Measurements from ENCODE around the gene SPOPL. TPM values are rescaled to one million over a fixed set of nuclear protein-coding genes. Genes with fewer than 3 reads are reported as not detected.
"Not testable (repeated sequence)": the region's sequence is repeated elsewhere in the genome, so short reads cannot be mapped to it uniquely, and the experiment has no call there.

Gene SPOPL
- total and polyA plus RNA-seq, 4 donors: 9.7 to 33.5 (median 15.1) TPM

- H3K36me3 ChIP-seq (ENCODE audit: control insufficient read depth, insufficient read depth, low read length): no peaks in the 10 kb centered on the region
- no peak overlapping the region for H3K27ac ChIP-seq (ENCODE audit: low read depth, low read length)
- no peaks in the 10 kb centered on the region for H3K4me1 ChIP-seq (ENCODE audit: control insufficient read depth, insufficient read depth, low read length)
- H3K27me3 ChIP-seq (ENCODE audit: control insufficient read depth, insufficient read depth, low read length): no peaks in the 10 kb centered on the region
- DNase-seq (ENCODE audit: low read depth in 4 of 6, low spot score in 6 of 6): peak in 2 of 6 donors; percentile 60 to 68
- 35% methylated on average over 2 of the region's 5 CpGs for WGBS (ENCODE audit: insufficient coverage)
- no peak overlapping the region for H3K4me3 ChIP-seq (ENCODE audit: low read depth, low read length)
- no peaks in the 10 kb centered on the region for H3K9me3 ChIP-seq (ENCODE audit: control insufficient read depth, insufficient read depth, low read length)
Observed at GRCh38 chr2:138470941-138471340, 30.6 kb upstream of the SPOPL start.

- Histone ChIP-seq H3K27me3 (ENCODE audit: control insufficient read depth, insufficient read depth, low read length) (no peaks in the 10 kb centered on the region), H3K27ac (ENCODE audit: low read depth, low read length) (no peak overlapping the region), H3K4me3 (ENCODE audit: low read depth, low read length) (no peak overlapping the region), H3K36me3 (ENCODE audit: control insufficient read depth, insufficient read depth, low read length) (no peaks in the 10 kb centered on the region), H3K4me1 (ENCODE audit: control insufficient read depth, insufficient read depth, low read length) (no peaks in the 10 kb centered on the region), H3K9me3 (ENCODE audit: control insufficient read depth, insufficient read depth, low read length) (no peaks in the 10 kb centered on the region)
- DNase-seq (ENCODE audit: low read depth in 4 of 6, low spot score in 6 of 6): peak in 2 of 6 donors; percentile 6 to 17
- 60% methylated on average over 3 of the region's 4 CpGs for WGBS (ENCODE audit: insufficient coverage)
Observed at GRCh38 chr2:138474100-138474825, 27.3 kb upstream of the SPOPL start.

DNA sequence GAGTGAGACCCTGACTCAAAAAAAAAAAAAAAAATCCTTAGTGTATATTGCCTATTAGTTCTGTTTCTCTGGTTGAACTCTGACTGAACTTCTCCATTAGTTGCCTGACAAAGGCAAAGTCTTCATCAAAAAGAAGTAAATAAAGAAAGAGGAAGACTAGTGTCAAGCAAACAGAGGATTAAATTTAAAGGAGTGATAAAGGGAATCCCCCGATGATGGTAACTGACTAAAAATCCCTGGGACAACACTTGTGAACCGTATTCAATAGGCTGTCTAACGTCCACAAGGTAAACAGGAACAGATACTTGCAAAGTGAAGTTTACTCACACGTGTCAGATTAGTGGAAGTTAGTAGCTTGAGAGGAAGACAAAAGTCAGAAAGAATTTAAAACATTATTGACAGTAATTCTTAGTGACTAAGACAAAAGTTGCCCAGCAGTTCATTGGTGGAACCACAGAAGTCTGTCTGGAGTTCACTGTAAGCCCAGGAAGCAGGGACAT lies 26.2 kb upstream of the SPOPL start:
- Histone ChIP-seq H3K27me3 (ENCODE audit: control insufficient read depth, insufficient read depth, low read length) (no peaks in the 10 kb centered on the region), H3K9me3 (ENCODE audit: control insufficient read depth, insufficient read depth, low read length) (no peaks in the 10 kb centered on the region), H3K36me3 (ENCODE audit: control insufficient read depth, insufficient read depth, low read length) (no peaks in the 10 kb centered on the region), H3K4me3 (ENCODE audit: low read depth, low read length) (no peak overlapping the region), H3K4me1 (ENCODE audit: control insufficient read depth, insufficient read depth, low read length) (no peaks in the 10 kb centered on the region), H3K27ac (ENCODE audit: low read depth, low read length) (no peak overlapping the region)
- no peak for DNase-seq (ENCODE audit: low read depth in 4 of 6, low spot score in 6 of 6)
- WGBS (ENCODE audit: insufficient coverage): 39% methylated on average over 4 of the region's 4 CpGs

DNA sequence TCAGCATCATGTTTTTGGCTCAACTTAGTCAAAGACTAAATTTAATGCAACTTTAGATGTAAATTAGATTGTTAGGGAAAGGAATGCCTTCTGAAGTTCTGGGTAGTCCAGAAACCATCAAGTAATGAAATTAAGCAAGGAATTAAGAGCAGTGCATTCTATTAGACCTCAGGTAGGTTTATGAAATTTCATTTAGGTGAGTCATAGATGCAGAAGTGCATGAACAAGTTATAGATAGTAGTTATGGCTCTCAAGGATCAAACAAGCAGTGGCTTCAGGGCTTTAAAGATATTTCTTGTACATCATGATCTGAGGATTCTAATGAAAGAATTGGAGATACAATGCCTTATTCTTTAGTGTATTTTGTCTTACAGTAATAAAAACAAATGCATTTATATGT lies 25.4 kb upstream of the SPOPL start:
- Histone ChIP-seq H3K36me3 (ENCODE audit: control insufficient read depth, insufficient read depth, low read length) (no peaks in the 10 kb centered on the region), H3K27me3 (ENCODE audit: control insufficient read depth, insufficient read depth, low read length) (no peaks in the 10 kb centered on the region), H3K4me1 (ENCODE audit: control insufficient read depth, insufficient read depth, low read length) (no peaks in the 10 kb centered on the region), H3K27ac (ENCODE audit: low read depth, low read length) (no peak overlapping the region), H3K9me3 (ENCODE audit: control insufficient read depth, insufficient read depth, low read length) (no peaks in the 10 kb centered on the region), H3K4me3 (ENCODE audit: low read depth, low read length) (no peak overlapping the region)
- DNase-seq (ENCODE audit: low read depth in 4 of 6, low spot score in 6 of 6): no peak

DNA sequence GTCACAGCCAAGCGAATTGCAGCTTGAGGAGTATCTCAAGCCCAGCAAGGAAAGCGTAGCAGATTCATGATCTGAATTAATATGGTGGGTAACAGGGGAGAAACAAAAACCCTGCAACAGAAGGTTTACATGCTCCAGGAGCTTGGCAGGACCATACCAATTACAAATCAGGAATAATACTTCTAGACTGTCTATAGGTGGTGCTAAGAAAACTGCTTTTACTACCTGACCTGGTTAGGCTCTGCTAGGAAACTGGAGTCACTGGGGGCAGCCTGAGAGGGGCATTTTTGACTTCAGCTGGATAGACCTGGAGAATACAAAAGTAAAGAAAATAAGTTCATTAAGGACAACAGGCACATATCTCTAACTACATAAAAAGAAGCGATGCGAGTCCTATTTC lies 24.6 kb upstream of the SPOPL start:
- no peak overlapping the region for H3K27ac ChIP-seq (ENCODE audit: low read depth, low read length)
- no peaks in the 10 kb centered on the region for H3K4me1 ChIP-seq (ENCODE audit: control insufficient read depth, insufficient read depth, low read length)
- no peaks in the 10 kb centered on the region for H3K27me3 ChIP-seq (ENCODE audit: control insufficient read depth, insufficient read depth, low read length)
- 51% methylated on average over 2 of the region's 4 CpGs for WGBS (ENCODE audit: insufficient coverage)
- H3K36me3 ChIP-seq (ENCODE audit: control insufficient read depth, insufficient read depth, low read length): no peaks in the 10 kb centered on the region
- H3K9me3 ChIP-seq (ENCODE audit: control insufficient read depth, insufficient read depth, low read length): no peaks in the 10 kb centered on the region
- peak in 1 of 6 donors; percentile 60 for DNase-seq (ENCODE audit: low read depth in 4 of 6, low spot score in 6 of 6)
- no peak overlapping the region for H3K4me3 ChIP-seq (ENCODE audit: low read depth, low read length)

- H3K27me3 ChIP-seq (ENCODE audit: control insufficient read depth, insufficient read depth, low read length); H3K9me3 ChIP-seq (ENCODE audit: control insufficient read depth, insufficient read depth, low read length); H3K4me3 ChIP-seq (ENCODE audit: low read depth, low read length); H3K4me1 ChIP-seq (ENCODE audit: control insufficient read depth, insufficient read depth, low read length); H3K27ac ChIP-seq (ENCODE audit: low read depth, low read length); DNase-seq (ENCODE audit: low read depth in 4 of 6, low spot score in 6 of 6); H3K36me3 ChIP-seq (ENCODE audit: control insufficient read depth, insufficient read depth, low read length): not testable (repeated sequence)
Observed at GRCh38 chr2:138482796-138483195, 18.8 kb upstream of the SPOPL start.

GRCh38 chr2:138485019-138485418 lies 16.6 kb upstream of the SPOPL start:
- no peaks in the 10 kb centered on the region for H3K4me1 ChIP-seq (ENCODE audit: control insufficient read depth, insufficient read depth, low read length)
- no peaks in the 10 kb centered on the region for H3K9me3 ChIP-seq (ENCODE audit: control insufficient read depth, insufficient read depth, low read length)
- H3K27ac ChIP-seq (ENCODE audit: low read depth, low read length): no peak overlapping the region
- no peak overlapping the region for H3K4me3 ChIP-seq (ENCODE audit: low read depth, low read length)
- no peak for DNase-seq (ENCODE audit: low read depth in 4 of 6, low spot score in 6 of 6)
- no peaks in the 10 kb centered on the region for H3K27me3 ChIP-seq (ENCODE audit: control insufficient read depth, insufficient read depth, low read length)
- H3K36me3 ChIP-seq (ENCODE audit: control insufficient read depth, insufficient read depth, low read length): no peaks in the 10 kb centered on the region

DNA sequence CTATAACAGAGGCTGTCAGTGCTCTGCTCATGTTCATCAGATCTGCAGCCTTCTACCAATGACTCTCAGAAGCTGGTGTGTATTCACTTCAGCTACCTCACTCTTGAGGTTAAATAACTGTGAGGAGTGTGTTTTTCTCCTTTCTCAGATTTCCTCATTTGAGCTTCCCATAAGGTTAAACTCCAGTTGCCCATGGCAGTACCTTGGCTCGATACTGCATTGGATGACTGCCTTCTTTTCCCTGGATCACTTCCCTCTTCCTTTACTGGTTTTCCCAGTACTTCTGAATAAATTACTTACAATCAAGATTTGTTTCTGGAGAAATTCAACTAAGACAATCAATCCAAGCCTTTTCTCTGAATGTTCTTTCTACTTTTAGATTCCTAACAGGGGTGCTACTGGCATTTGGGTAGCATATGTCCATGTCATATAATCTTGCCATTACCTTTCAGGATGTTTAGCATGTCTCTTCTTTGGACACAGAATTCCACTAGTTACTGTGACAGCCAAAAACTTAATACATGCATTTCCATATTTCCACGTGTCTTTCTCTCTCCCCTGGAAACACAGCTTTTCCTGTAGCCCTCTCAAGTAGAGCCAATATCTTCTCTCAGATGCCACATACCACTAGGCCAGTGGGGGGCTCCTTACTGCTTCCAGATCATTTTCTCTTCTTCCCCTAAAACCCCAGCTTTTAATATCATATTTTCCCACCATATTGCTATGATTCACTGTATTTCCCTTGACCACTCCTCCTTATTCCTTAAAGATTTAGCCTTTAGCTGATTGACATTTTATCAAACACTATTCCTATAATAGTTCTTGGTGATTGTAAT lies 15.0 kb upstream of the SPOPL start:
- Histone ChIP-seq H3K27me3 (ENCODE audit: control insufficient read depth, insufficient read depth, low read length) (no peaks in the 10 kb centered on the region), H3K4me3 (ENCODE audit: low read depth, low read length) (no peak overlapping the region), H3K9me3 (ENCODE audit: control insufficient read depth, insufficient read depth, low read length) (no peaks in the 10 kb centered on the region), H3K36me3 (ENCODE audit: control insufficient read depth, insufficient read depth, low read length) (no peaks in the 10 kb centered on the region), H3K27ac (ENCODE audit: low read depth, low read length) (no peak overlapping the region), H3K4me1 (ENCODE audit: control insufficient read depth, insufficient read depth, low read length) (no peaks in the 10 kb centered on the region)
- WGBS (ENCODE audit: insufficient coverage): 37% methylated on average over 2 of the region's 2 CpGs
- DNase-seq (ENCODE audit: low read depth in 4 of 6, low spot score in 6 of 6): peak in 1 of 6 donors; percentile 67

DNA sequence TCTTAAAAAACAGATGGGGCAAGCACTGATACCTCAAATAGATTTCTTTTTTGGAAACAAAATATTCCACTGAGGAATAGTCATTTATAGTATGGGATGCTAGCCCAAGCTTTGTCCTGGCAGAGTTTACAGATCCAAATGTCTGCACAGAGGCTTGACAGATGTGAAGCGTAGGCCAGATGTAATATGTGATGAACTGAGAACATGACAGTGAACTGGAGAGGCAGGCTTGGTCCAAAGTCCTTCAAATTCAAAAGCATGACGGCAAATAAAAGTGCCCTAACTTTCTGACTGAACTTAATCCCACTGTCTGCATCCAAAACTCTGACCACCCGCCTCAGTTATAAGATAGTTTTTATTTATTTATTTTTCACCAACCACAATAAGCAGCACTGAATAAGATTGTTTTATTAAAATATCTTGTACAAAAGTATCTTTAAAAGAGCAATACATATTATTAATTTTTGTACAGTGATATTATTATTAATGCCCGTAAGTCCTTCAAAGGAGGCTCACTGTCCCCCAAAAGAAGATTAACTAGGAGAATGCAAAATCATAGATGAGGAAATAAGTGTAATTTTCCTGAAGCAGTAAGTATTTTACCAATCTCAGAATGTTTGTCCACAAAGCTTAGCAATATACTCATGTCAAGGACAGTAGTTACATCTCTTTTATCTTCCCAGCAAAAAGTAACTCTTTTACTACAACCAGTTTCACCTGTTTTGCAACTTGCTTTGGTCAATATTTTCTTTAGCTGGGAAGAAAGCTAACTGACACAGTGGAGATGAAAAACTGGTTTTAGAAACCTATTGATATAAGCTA lies 10.7 kb upstream of the SPOPL start:
- no peak overlapping the region for H3K27ac ChIP-seq (ENCODE audit: low read depth, low read length)
- no peaks in the 10 kb centered on the region for H3K9me3 ChIP-seq (ENCODE audit: control insufficient read depth, insufficient read depth, low read length)
- no peaks in the 10 kb centered on the region for H3K36me3 ChIP-seq (ENCODE audit: control insufficient read depth, insufficient read depth, low read length)
- no CpG with 5 or more reads among the region's 4 CpGs for WGBS (ENCODE audit: insufficient coverage)
- no peak for DNase-seq (ENCODE audit: low read depth in 4 of 6, low spot score in 6 of 6)
- H3K4me3 ChIP-seq (ENCODE audit: low read depth, low read length): no peak overlapping the region
- H3K27me3 ChIP-seq (ENCODE audit: control insufficient read depth, insufficient read depth, low read length): no peaks in the 10 kb centered on the region
- no peaks in the 10 kb centered on the region for H3K4me1 ChIP-seq (ENCODE audit: control insufficient read depth, insufficient read depth, low read length)
